Spleen (tissue), 11 donors: ENCODE data around the gene NTRK1. TPM values are rescaled to one million over a fixed set of nuclear protein-coding genes. Genes with fewer than 3 reads are reported as not detected.

Experiments
- DNase-seq: peaks from one replicate; pipeline ENCODE4 v3.0.0-alpha.2; 2020
- H3K27ac ChIP-seq, 8 donors: fragments of 200-600 bp; sonication (generic) in 7 of 8; 1 replicate in 4 of 8; 2 replicates in 4 of 8; pipeline versions ENCODE4 v1.5.0 to v1.8.0; 2016 to 2021; ENCODE audit warnings: inconsistent platforms in 4 of 8, mild to moderate bottlenecking in 4 of 8, moderate library complexity in 1 of 8
- H3K27me3 ChIP-seq, 7 donors: fragments of 200-600 bp; sonication (generic) in 6 of 7; replicated peaks in 1 of 7; 1 replicate in 4 of 7; 2 replicates in 3 of 7; pipeline versions ENCODE4 v1.5.0 to v1.8.0; 2016 to 2021; ENCODE audit warnings: inconsistent platforms in 3 of 7, mild to moderate bottlenecking in 1 of 7
- H3K36me3 ChIP-seq, 6 donors: fragments of 200-600 bp; sonication (generic) in 5 of 6; 1 replicate in 4 of 6; 2 replicates in 2 of 6; pipeline versions ENCODE4 v1.5.0 to v1.8.0; 2016 to 2021; ENCODE audit warnings: inconsistent platforms in 2 of 6
- H3K4me1 ChIP-seq, 6 donors: fragments of 200-600 bp; sonication (generic) in 5 of 6; 1 replicate in 3 of 6; 2 replicates in 3 of 6; pipeline versions ENCODE4 v1.5.0 to v1.8.0; 2016 to 2021; ENCODE audit warnings: inconsistent platforms in 3 of 6
- H3K4me3 ChIP-seq, 8 donors: fragments of 200-600 bp; sonication (generic) in 7 of 8; 1 replicate in 4 of 8; 2 replicates in 4 of 8; pipeline versions ENCODE4 v1.5.0 to v1.8.0; 2016 to 2021; ENCODE audit warnings: inconsistent platforms in 4 of 8, mild to moderate bottlenecking in 4 of 8, moderate library complexity in 2 of 8
- H3K9me3 ChIP-seq, 8 donors: fragments of 200-600 bp; sonication (generic) in 7 of 8; 1 replicate in 4 of 8; 2 replicates in 4 of 8; pipeline versions ENCODE4 v1.5.0 to v1.8.0; 2016 to 2021; ENCODE audit warnings: inconsistent platforms in 4 of 8
- POLR2A ChIP-seq, 3 donors: fragments of 450-650 bp; IDR thresholded peaks; one replicate each; pipeline ENCODE4 v1.5.1; 2017; ENCODE audit warnings: antibody characterized with exemption in 3 of 3, mild to moderate bottlenecking in 1 of 3
- POLR2AphosphoS5 ChIP-seq, 3 donors: sonication (generic); formaldehyde crosslinking; IDR thresholded peaks; one replicate each; pipeline ENCODE4 v1.5.1; 2017; ENCODE audit warnings: antibody characterized with exemption in 3 of 3
- WGBS, 5 donors: extraction: QIAGEN DNeasy Blood & Tissue Kit in 3 of 5; methylation state at CpG; one replicate each; pipeline versions ENCODE4 v1.1.5 to v1.1.7; 2013 to 2018; 5-methylcytosine and 5-hydroxymethylcytosine counted together
- intact Hi-C: fragments of 100-400 bp; cut with DNase I; formaldehyde crosslinking; loops from one replicate; pipeline ENCODE4 v1.15.0; 2023; ENCODE audit warnings: low total_unique reads
- polyA plus RNA-seq, 3 donors: library from polyadenylated mRNA; stranded (reverse); fragments of 200-250 nt; gene quantifications; one replicate each; pipeline ENCODE4 v1.2.1, GENCODE V29; 2013
- total RNA-seq, 7 donors: library from RNA; depleted of rRNA in 3 of 7; stranded (reverse); fragments of >200 nt in 3 of 7; fragmentation: NEBNext Ultra II Directional in 4 of 7; extraction: Animal tissue kit (Norgen Biotek cat#: 25700) in 4 of 7; gene quantifications; one replicate each; pipeline versions ENCODE4 v1.1.0 to v1.2.1, GENCODE V29; 2016 to 2021
- TF ChIP-seq, protein P1 (sequence below), 11 experiments: fragments of 200-600 bp in 7 of 11; fragments of 450-650 bp in 4 of 11; sonication (generic) in 4 of 11; IDR thresholded peaks in 8 of 11; conservative IDR thresholded peaks in 3 of 11; 1 replicate in 7 of 11; 2 replicates in 4 of 11; pipeline versions ENCODE4 v1.4.0 to v1.8.0; 2016 to 2021; ENCODE audit warnings: antibody characterized with exemption in 11 of 11, inconsistent platforms in 4 of 11, mild to moderate bottlenecking in 1 of 11
- donor health status: healthy with polysubstance abuse.
- donor health status: DM: no; HTN: no; CAD: no; lungs with moderate emphysema.
- donor health status: DM: no; HTN: no; CAD: no.
- donor health status: Bipolar disorder and iron deficiency.
- donor health status: healthy.
- donor health status: DM: no; HTN: no; CAD: no.
- donor health status: DM: yes; HTN: yes; CAD: no.

The NTRK1 gene
- total and polyA plus RNA-seq, 10 donors, result 0.09 to 1.4 (median 0.24) TPM; not detected in 4

- intact Hi-C loops, result no loop called here
- Histone ChIP-seq H3K36me3 (no peaks in the 10 kb centered on the region), H3K4me3 (no peak overlapping the region), H3K4me1 (peaks cover 0 to 16% (median 8%) of the 10 kb centered on the region in 6 donors), H3K9me3 (no peaks in the 10 kb centered on the region), H3K27ac (no peak overlapping the region), H3K27me3 (peaks cover 3 to 92% (median 27%) of the 10 kb centered on the region in 7 donors)
- 63 to 81% (median 70%) methylated on average over 13 to 14 of the region's 14 CpGs for WGBS, 5 donors
- TF ChIP-seq, protein P1, sequence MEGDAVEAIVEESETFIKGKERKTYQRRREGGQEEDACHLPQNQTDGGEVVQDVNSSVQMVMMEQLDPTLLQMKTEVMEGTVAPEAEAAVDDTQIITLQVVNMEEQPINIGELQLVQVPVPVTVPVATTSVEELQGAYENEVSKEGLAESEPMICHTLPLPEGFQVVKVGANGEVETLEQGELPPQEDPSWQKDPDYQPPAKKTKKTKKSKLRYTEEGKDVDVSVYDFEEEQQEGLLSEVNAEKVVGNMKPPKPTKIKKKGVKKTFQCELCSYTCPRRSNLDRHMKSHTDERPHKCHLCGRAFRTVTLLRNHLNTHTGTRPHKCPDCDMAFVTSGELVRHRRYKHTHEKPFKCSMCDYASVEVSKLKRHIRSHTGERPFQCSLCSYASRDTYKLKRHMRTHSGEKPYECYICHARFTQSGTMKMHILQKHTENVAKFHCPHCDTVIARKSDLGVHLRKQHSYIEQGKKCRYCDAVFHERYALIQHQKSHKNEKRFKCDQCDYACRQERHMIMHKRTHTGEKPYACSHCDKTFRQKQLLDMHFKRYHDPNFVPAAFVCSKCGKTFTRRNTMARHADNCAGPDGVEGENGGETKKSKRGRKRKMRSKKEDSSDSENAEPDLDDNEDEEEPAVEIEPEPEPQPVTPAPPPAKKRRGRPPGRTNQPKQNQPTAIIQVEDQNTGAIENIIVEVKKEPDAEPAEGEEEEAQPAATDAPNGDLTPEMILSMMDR (IDR thresholded peaks at IDR 0.05 in 8 of 11, conservative IDR thresholded peaks at IDR 0.05 in 3 of 11), result no peak
- TF ChIP-seq POLR2AphosphoS5 (IDR thresholded peaks at IDR 0.05) (no peak), POLR2A (IDR thresholded peaks at IDR 0.05) (no peak)
- peak; percentile 65 for DNase-seq
These were observed 19.8 kb upstream of the NTRK1 start for GRCh38 chr1:156840898-156841279.

- no peaks in the 10 kb centered on the region for H3K36me3 ChIP-seq
- intact Hi-C loops, result no loop called here
- peaks cover 0 to 16% (median 8%) of the 10 kb centered on the region in 6 donors for H3K4me1 ChIP-seq
- H3K4me3 ChIP-seq, result no peak overlapping the region
- WGBS, 5 donors, result 68 to 87% (median 78%) methylated on average over 8 to 16 of the region's 16 CpGs
- H3K27ac ChIP-seq, result no peak overlapping the region
- H3K27me3 ChIP-seq, result peaks cover 3 to 92% (median 31%) of the 10 kb centered on the region in 7 donors
- no peaks in the 10 kb centered on the region for H3K9me3 ChIP-seq
- no peak for TF ChIP-seq POLR2AphosphoS5 (IDR thresholded peaks at IDR 0.05)
- TF ChIP-seq, protein P1 (IDR thresholded peaks at IDR 0.05 in 8 of 11, conservative IDR thresholded peaks at IDR 0.05 in 3 of 11), result no peak
- TF ChIP-seq POLR2A (IDR thresholded peaks at IDR 0.05), result no peak
- DNase-seq, result peak; percentile 54
These were observed 19.3 kb upstream of the NTRK1 start for GRCh38 chr1:156841295-156841855.

DNA sequence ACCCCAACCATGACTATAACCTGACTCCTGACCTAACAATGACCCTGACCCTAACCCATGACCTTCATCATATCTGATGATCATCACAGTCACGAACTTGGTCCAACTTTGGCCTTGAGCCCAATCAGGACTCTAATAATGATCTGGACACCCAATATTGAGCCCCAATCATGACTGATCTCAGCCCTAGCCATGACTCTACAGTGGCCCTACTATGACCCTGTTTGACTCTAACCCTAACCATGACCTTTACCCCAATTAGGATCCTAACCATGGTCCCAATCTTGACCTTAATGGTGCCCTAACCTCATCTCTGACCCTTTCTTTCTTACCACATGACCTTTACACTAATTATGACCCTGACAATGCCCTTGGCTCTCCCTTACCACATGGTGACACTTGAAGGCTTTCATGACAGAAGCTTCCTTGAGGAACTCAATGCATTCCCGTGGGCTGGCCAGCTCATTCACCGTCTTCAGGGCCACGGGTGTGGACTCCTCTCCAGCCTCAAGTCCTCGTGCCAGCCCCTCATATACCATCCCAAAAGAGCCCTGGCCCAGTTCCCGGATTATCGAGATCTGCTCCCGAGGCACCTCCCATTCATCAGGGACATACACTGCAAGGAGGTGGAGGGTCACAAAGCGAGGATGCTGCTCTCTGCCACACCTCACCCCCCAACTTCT is 17.9 kb upstream of the NTRK1 start:
- intact Hi-C loops, result no loop called here
- Histone ChIP-seq H3K9me3 (no peaks in the 10 kb centered on the region), H3K27ac (no peak overlapping the region), H3K4me1 (peaks cover 0 to 16% (median 8%) of the 10 kb centered on the region in 6 donors), H3K27me3 (peaks cover 3 to 96% (median 31%) of the 10 kb centered on the region in 7 donors), H3K4me3 (no peak overlapping the region), H3K36me3 (no peaks in the 10 kb centered on the region)
- peak; percentile 30 for DNase-seq
- TF ChIP-seq POLR2A (IDR thresholded peaks at IDR 0.05), result no peak
- TF ChIP-seq, protein P1 (IDR thresholded peaks at IDR 0.05 in 8 of 11, conservative IDR thresholded peaks at IDR 0.05 in 3 of 11), result no peak
- TF ChIP-seq POLR2AphosphoS5 (IDR thresholded peaks at IDR 0.05), result no peak
- 76 to 82% (median 79%) methylated on average over 9 of the region's 9 CpGs for WGBS, 5 donors

GRCh38 chr1:156844102-156844501 is 16.6 kb upstream of the NTRK1 start:
- 35 to 62% (median 44%) methylated on average over 6 of the region's 6 CpGs for WGBS, 5 donors

More at GRCh38 chr1:156844102-156844501, 16.6 kb upstream of the NTRK1 start:
- DNase-seq, result peak; percentile 45
- intact Hi-C loops, result no loop called here
- Histone ChIP-seq H3K4me3 (no peak overlapping the region), H3K36me3 (no peaks in the 10 kb centered on the region), H3K4me1 (peaks cover 0 to 28% (median 16%) of the 10 kb centered on the region in 6 donors), H3K27me3 (peaks cover 3 to 97% (median 37%) of the 10 kb centered on the region in 7 donors), H3K9me3 (no peaks in the 10 kb centered on the region), H3K27ac (no peak overlapping the region)
- TF ChIP-seq, protein P1 (IDR thresholded peaks at IDR 0.05 in 8 of 11, conservative IDR thresholded peaks at IDR 0.05 in 3 of 11), result no peak
- TF ChIP-seq POLR2A (IDR thresholded peaks at IDR 0.05) (no peak), POLR2AphosphoS5 (IDR thresholded peaks at IDR 0.05) (no peak)
